HS-27A (cell line): Measurements from ENCODE around the gene CEL.
"Not testable (repeated sequence)": the region's sequence is repeated elsewhere in the genome, so short reads cannot be mapped to it uniquely, and the experiment has no call there.

Source experiments
- DNase-seq: peaks from one replicate; pipeline ENCODE4 v3.0.0-alpha.2; 2012; ENCODE audit warnings: low read depth, missing footprints

CEL gene

GRCh38 chr9:133048595-133048994, 13.2 kb upstream of the CEL start:
- no peak for DNase-seq

- DNase-seq, result no peak
These were observed 12.7 kb upstream of the CEL start for GRCh38 chr9:133049043-133049442.

DNA sequence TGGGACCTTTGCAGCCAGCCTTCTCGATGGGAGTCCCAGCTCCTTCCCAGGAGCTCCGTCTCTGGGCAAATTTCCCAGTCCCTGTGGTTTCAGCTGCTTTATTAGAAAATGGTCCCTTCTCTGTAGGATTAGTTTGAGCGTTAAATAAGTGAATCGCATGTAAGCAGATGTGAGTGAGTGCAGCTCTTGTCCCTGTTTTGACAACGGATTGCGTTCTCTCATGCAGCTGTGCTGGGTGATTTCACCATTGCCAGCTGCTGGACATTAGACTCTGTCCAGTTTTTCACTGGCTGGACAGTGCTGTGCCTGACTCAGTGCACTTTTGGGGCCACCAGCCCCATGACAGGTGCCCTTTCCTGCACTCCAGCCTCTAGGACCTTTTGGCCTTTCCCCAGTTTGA, 11.6 kb upstream of the CEL start:
- DNase-seq, result no peak

- no peak for DNase-seq
These were observed 11.0 kb upstream of the CEL start for GRCh38 chr9:133050781-133051180.

DNA sequence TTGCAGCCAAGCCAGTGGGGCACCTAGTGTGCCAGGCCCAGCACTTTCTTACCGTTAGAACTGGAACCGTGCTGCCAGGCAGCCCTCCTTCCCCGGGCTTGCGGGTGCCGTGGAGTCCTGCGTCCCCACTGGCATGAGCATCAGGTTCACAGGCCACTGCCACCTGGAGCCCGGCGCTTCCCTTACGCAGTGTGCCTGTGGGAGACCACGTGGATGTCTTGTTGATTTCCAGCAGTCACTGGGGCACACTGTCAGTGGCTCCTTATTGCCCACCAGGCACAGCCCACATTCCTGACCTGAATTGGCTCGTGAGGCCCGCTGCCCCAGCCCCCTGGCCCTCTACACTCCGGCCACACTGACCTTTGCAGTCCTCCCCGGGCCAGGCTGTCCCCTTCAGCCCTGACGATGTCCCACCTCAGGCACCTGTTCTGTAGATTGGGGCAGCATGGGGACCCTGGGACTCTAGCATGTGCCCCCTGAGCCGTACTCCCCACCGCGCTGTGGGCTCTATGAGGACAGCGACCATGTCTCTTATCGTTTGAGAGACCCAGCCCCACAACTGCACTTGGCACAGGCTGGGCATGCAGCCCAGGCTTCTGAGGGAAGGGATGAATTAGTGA, 10.4 kb upstream of the CEL start:
- DNase-seq, result no peak

DNA sequence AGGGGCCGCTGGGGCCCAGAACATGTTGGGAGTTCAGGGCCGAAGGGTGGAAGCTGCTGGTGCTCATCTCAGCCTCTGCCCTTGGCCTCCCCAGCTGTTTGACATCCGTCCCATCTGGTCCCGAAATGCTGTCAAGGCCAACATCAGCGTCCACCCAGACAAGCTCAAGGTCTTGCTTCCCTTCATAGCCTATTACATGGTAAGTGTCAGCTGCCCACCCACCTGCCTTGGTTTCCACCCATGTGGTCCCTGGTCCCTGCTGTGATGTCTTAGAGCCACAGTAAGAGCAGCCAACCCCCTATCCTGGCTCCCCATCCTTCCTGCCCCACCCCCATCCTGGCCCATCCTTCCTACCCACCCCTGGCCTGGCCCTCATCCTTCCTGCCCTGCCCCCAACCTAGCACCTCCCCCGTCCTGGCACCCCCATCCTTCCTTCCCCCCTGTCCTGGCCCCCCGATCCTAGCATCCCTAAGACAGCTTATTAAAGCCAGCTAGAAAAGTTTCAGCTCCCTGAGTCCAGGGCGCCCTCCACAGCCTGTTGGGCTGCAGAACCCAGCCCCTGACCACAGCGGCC, 9.7 kb upstream of the CEL start:
- no peak for DNase-seq

DNA sequence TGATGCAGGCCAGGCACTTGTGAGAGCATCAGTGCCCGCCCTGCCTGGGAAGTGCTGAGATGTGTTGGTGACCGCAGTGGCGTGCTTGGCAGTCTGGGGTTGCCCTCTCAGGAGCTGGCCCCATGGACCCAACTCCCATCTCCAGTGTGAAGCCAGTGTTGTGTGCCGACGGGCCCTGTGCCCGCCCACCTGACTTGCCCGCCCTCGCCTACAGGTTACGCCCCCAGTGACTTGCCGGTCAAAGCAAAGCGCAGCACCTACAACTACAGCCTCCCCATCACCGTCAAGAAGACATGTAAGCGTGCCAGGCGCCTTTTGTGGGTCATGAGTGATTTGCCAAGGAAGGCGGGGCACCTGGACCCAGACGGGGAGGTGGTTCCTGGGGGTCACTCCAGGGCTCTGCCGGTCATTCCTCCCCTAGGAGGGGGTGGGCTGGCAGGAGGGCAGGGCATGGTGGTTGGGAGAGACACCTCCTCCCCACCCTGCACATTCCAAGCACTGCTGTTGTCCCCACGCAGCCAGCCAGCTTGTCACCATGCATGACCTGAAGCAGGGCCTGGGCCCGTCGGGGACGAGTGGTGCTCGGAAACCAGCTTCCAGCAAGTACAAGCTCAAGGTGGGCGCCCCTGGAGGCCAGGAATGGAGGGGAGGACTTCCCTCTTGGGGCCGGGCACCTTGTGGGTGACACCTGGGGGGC, 7.4 kb upstream of the CEL start:
- DNase-seq, result no peak

DNA sequence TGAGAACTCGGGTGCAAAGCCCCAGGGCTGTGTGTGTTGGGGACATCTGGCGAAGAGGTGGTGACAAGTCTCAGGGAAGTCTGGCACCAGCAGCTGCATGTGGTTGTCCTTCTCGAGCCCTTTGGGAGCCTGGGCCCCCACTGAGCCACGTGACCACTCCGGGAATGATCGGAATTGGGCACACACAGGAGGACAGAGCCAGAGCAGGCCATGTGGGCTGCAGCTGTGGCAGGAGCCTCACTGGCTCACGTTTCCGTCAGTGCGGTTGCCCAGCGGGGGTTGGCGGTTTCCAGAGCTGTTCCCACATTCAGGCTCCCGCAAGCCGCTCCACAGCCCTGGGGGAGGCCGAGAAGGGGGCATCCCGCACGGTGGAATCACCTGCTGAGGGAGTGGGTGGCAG, 6.8 kb upstream of the CEL start:
- no peak for DNase-seq

DNA sequence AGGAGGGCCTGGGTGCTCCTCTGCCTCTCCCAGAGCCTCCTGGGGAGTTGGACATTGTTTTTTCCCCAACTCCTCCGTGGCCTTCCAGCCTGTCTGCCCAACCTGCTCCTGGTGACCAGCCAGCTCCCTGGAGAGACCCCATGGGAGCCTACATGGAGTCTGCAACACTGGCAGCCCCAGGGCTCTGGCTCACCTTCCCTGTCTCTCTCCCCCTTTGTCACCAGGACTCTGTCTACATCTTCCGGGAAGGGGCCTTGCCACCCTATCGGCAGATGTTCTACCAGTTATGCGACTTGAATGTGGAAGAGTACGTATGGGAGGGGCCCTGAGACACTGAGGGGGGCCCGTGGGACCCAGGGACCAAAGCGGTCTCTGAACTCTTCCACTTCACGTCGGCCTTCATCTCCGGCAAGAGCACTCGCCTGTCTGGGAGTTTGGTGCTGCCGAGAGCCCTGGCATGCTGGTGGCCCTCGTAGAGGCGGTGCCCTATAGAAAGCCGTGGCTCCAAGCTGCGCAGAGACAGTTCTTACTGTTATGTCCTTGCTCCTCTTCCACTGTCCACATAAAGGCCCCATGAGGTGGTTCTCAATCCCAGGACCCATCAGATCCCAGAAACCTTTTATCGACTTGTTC, 5.9 kb upstream of the CEL start:
- DNase-seq, result no peak

DNA sequence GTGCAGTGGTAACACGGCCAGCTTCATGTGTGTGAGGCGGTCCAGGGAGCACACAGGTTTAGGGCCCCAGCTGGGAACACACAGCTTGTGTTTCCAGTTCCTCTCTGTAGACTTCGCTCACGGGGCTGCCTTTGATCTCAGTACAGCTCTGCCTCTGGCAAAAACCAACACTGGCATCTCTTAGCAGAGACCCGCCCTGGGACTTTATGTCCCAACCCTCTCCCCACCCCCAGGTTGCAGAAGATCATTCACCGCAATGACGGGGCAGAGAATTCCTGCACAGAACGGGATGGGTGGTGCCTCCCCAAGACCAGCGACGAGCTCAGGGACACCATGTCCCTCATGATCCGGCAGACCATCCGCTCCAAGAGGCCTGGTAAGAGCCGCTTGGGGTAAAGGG, 5.2 kb upstream of the CEL start:
- DNase-seq, result no peak

DNA sequence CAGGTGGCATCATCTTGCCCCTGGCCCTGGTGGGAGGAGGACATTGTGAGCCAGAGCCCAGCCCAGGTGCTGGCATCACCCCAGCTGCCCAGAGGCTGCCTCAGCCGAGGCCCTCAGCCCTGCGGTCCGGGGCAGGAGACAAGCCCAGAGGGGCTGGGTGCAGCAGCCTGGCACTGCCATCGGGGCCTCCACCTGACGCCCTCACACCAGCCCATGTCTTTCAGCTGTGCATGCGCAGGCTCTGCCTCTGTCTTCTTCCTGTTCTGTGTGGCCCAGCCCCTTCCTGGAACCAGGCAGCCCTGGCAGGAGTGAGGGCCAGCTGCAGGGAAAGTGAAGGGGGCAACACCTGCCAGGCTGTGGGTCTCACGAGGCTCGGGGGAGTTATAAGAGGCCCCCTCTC, 4.8 kb upstream of the CEL start:
- no peak for DNase-seq

DNA sequence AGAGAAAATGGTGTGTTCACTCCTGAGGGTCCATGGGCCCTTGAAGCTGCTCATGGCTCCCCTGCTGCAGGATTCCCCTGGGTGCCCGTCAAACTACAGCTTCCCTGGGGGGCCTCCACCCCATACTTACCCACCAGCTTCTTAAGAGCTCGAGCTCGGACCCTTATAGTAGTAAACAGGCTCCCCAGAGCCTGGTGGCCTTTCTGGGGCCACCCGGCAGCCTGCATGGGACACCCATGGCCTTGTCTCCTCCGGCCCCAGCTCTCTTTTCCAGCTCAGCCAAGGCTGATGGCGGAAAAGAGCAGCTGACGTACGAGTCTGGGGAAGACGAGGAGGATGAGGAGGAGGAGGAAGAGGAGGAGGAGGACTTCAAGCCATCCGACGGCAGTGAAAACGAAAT, 4.2 kb upstream of the CEL start:
- no peak for DNase-seq

DNA sequence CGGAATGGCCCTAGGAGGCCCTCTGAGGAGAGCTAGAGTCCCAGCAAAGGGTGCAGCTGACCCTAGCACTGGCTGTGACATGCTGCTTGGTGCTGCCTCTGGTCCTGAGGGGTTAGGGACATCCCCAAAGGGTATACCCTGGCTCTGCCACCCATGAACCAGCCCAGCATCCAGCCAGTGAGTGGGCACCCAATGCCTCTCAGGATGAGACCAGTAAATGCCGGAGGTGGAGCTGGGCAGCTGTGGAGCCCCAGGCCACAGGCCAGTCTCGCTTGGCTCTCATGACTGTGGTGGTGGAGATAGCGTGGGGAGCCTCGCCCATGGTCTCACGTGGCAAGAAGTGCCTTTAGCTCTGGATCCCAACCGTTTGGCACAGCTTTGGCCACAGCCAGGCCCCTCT, 3.7 kb upstream of the CEL start:
- DNase-seq, result no peak

- no peak for DNase-seq
These were observed 3.0 kb upstream of the CEL start for GRCh38 chr9:133058550-133059320.

DNA sequence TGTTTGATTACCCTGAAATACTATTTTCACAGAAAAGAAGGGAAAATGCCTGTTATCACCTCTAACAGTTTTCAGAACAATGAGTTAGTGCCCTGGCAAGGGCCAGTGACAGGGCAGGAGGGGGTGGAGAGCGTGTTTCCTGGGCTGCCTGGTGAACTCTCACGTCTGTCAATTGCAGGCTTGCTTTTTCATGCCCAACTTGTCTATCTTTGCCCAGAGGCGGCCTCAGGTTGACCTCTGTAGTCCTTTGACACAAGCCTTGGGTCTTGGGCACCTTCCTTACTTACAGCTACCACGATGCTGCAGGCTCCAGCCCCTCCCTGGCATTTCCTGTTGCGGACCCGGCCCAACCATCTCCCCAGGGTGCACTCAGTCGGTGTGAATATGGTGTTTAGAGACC, 2.2 kb upstream of the CEL start:
- DNase-seq, result no peak

- no peak for DNase-seq
These were observed 1.4 kb upstream of the CEL start for GRCh38 chr9:133060417-133060841.

DNA sequence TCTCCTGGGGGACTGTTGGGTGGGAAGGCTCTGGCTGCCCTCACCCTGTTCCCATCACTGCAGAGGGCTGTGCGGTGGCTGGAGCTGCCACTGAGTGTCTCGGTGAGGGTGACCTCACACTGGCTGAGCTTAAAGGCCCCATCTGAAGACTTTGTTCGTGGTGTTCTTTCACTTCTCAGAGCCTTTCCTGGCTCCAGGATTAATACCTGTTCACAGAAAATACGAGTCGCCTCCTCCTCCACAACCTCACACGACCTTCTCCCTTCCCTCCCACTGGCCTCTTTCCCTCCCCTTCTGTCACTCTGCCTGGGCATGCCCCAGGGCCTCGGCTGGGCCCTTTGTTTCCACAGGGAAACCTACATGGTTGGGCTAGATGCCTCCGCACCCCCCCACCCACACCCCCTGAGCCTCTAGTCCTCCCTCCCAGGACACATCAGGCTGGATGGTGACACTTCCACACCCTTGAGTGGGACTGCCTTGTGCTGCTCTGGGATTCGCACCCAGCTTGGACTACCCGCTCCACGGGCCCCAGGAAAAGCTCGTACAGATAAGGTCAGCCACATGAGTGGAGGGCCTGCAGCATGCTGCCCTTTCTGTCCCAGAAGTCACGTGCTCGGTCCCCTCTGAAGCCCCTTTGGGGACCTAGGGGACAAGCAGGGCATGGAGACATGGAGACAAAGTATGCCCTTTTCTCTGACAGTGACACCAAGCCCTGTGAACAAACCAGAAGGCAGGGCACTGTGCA, 590 bp upstream of the CEL start:
- DNase-seq, result not testable (repeated sequence)

DNA sequence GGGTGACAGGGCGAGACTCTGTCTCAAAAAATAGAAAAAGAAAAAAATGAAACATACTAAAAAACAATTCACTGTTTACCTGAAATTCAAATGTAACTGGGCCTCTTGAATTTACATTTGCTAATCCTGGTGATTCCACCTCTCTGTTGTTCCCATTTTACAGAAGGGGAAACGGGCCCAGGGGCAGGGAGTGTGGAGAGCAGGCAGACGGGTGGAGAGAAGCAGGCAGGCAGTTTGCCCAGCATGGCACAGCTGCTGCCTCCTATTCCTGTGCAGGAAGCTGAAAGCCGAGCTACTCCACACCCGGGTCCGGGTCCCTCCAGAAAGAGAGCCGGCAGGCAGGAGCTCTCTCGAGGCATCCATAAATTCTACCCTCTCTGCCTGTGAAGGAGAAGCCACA, 788 bp downstream of the CEL start:
- DNase-seq, result not testable (repeated sequence)

GRCh38 chr9:133063159-133063499, 1.3 kb downstream of the CEL start:
- no peak for DNase-seq

- DNase-seq, result no peak
These were observed 1.9 kb downstream of the CEL start for GRCh38 chr9:133063500-133064231.
